Gastrocnemius medialis (tissue), 4 donors: ENCODE data around the gene ABCA13.

Experiments
- CTCF ChIP-seq, 5 experiments: fragments of 450-650 bp in 3 of 5; fragments of 200-600 bp in 2 of 5; sonication (generic) in 2 of 5; IDR thresholded peaks in 4 of 5; conservative IDR thresholded peaks in 1 of 5; 1 replicate in 4 of 5; 2 replicates in 1 of 5; pipeline ENCODE4 v1.5.1; 2016 to 2019; ENCODE audit warnings: antibody characterized with exemption in 5 of 5, mild to moderate bottlenecking in 3 of 5, moderate library complexity in 3 of 5
- POLR2A ChIP-seq, 2 donors: fragments of 450-650 bp; IDR thresholded peaks; one replicate each; pipeline ENCODE4 v1.6.1; 2017; ENCODE audit warnings: antibody characterized with exemption in 2 of 2, mild to moderate bottlenecking in 2 of 2, moderate library complexity in 2 of 2

- TF ChIP-seq CTCF (IDR thresholded peaks at IDR 0.05 in 4 of 5, conservative IDR thresholded peaks at IDR 0.05 in 1 of 5) (no peak), POLR2A (IDR thresholded peaks at IDR 0.05) (no peak)
Measured at GRCh38 chr7:48274662-48275061, 103.4 kb downstream of the ABCA13 start.
